Stimulated activated CD8-positive, alpha-beta memory T cell treated with anti-CD3 and anti-CD28 coated beads, Interleukin-4, amount 100 ng/mL, for 48 hours (primary cell): ENCODE data around the gene C16orf89.
A peak's percentile ranks its signal among the peaks of the same experiment; 100 is the strongest.
"Not testable (repeated sequence)": the region's sequence is repeated elsewhere in the genome, so short reads cannot be mapped to it uniquely, and the experiment has no call there.

Experiments
- DNase-seq: peaks from one replicate; pipeline ENCODE4 v3.0.0-alpha.2; 2020

Gene C16orf89

DNA sequence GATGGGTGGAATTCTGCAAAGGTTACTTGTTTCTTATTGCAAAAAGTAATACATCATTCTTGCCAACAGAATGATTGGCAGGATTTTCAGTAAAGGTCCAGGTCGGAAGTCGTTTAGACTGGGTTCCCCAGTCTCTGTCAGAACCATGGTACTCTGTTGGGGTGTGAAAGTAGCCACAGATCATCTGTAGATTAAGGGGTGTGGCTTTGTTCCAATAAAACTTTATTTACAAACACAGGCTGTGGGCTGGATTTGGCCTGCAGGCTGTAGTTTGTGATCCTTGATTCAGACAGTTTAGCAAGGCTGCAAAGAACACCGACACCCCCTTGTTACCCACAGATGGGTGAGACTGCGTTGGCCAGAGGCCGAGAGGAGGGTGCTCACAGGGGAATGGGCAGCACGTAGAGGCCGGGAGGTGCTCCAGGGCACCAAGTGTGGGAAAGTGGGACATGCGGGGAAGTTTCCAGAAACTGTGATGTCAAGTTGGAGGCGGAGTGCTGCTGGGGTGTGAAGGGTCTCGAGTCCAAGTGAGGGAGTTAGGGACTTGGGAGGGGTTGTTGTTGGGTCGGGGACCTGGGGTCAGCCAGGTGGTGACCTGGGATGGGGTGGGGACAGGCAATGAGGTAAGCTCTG is 18.5 kb upstream of the C16orf89 start:
- not testable (repeated sequence) for DNase-seq

DNA sequence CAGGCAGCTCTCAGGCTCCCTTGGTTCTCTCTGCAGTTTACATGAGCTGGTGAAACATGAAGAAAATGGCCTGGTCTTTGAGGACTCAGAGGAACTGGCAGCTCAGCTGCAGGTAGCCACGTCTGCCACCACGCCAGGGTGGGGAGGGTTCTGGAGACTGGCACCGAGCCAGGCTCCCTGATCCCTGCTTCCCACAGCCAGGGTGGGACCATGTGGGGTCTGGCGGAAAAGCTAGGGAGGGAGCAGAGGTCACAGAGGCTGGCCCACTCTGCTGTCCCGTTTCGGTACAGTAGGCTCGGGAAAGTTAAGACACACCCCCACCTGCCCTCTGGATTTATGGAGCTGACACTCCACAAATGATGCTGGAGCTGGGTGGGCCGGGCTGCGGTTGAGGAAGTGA is 17.9 kb upstream of the C16orf89 start:
- DNase-seq: not testable (repeated sequence)

DNA sequence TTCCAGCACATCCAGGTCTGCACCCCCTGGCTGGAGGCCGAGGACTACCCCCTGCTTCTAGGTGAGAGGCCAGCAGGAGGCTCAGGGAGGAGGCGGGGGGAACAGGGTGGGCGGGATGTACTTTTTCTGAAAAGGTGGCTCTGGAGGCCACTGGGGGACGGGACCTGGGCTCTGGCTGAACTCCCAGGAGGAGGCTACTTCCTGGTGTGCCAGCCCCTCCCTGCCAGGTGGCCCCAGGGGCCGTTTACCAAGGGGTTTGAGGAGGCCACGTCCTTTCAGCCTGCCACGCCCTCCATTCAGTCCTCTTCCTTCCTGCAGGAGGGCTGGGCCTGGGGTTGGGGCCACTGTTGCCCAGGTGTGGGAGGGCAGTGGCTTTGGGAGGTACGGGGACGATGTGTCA is 15.2 kb upstream of the C16orf89 start:
- DNase-seq: not testable (repeated sequence)

DNA sequence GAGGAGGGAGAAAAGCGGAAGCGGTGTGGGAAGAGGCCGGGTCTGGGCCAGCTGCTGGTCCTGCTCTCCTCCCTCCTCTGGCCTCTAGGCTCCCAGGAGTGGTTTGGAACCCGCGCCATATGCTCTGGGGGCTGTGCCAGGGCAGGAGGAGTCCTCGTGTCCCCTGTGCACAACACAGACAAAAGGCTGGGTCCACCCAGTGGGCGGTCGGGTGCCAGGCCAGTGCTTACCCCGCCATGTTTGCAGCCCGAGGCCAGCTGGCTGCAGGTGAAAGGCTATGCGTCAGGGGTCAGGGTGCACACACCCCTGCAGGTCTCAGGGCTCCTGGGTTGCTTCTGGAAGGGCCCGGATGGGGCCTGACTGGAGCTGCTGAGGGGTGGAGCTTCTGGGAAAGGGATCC is 14.7 kb upstream of the C16orf89 start:
- not testable (repeated sequence) for DNase-seq

DNA sequence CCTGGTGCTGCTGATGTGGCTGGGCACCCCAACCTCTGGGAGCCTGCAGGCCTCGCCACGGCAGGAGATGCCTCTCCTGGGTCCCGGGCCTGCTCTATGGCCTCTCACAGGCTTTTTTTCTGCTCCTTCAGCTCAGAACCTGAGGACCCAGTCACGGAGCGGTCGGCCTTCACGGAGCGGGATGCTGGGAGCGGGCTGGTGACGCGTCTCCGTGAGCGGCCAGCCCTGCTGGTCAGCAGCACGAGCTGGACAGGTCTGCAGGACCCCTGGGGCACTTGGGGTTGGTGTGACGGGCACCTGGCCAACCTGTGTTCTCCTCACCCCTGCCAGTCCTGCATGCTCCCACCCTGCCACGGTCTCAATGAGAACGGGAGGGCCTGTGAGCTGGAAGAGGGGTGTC is 12.9 kb upstream of the C16orf89 start:
- DNase-seq: no peak

DNA sequence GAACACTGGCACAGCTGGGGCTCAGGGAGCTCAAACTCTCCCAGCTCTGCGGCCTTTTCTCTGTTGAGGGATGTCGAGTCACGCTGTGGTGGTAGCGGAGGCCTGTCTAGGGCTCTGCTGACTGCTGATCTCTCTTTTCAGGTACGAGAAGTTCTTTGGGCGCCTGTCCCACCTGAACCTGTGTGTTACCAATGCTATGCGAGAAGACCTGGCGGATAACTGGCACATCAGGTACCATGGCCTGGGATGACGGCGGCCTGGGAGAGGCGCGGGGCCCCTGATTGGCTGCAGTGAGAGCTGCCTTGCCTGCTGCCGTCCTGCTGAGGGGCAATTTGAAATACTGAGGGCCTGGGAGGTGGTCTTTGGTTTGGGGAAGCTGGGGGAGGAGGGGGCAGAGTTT is 11.5 kb upstream of the C16orf89 start:
- no peak for DNase-seq

DNA sequence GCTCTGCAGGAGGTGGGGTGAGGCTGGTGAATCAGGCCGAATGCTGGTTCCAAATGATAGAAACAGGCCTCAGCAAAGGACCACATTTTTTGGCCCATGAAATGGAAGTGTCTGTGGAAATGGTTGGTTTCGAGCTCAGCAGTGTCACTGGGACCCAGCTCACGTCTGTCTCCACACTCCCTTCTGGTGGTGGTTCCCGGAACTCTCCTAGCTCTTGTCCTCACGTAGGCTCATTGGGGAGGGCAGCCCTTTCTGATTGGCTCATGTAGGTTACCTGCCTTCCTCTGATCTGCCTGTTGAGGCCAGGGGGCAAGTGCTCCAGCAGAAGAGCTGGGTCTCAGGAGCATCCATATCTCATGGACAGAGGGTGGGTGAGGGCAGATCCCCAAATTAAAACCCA is 9.9 kb upstream of the C16orf89 start:
- DNase-seq: no peak

DNA sequence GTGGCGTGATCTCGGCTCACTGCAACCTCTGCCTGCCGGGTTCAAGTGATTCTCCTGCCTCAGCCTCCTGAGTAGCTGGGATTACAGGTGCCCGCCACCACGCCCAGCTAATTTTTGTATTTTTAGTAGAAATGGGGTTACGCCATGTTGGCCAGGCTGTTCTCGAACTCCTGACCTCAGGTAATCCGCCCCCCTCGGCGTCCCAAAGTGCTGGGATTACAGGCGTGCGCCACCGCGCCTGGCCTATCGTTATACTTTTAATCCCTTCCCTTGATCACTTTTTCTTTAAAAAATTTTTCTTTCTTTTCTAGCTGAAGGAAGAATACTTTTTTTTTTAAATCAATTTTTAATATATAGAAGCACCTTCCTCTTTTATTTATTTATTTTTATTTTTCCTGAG is 8.0 kb upstream of the C16orf89 start:
- not testable (repeated sequence) for DNase-seq

DNA sequence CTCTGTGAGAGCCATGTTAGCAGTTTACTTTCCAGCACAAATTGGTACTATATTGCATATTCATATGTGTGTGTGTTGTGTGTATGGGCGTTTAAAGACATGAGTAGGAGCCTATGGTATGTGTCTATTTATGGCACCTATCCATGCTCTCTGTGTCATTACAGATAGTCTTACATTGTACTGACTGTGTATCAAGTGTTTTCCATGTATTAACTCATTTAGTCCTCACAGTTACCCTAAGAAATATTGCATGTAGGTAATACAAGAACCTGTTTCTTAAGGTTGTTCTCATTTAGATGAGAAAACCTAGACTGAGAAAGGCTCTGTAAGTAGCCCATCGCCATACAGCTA is 7.5 kb upstream of the C16orf89 start:
- DNase-seq: no peak

DNA sequence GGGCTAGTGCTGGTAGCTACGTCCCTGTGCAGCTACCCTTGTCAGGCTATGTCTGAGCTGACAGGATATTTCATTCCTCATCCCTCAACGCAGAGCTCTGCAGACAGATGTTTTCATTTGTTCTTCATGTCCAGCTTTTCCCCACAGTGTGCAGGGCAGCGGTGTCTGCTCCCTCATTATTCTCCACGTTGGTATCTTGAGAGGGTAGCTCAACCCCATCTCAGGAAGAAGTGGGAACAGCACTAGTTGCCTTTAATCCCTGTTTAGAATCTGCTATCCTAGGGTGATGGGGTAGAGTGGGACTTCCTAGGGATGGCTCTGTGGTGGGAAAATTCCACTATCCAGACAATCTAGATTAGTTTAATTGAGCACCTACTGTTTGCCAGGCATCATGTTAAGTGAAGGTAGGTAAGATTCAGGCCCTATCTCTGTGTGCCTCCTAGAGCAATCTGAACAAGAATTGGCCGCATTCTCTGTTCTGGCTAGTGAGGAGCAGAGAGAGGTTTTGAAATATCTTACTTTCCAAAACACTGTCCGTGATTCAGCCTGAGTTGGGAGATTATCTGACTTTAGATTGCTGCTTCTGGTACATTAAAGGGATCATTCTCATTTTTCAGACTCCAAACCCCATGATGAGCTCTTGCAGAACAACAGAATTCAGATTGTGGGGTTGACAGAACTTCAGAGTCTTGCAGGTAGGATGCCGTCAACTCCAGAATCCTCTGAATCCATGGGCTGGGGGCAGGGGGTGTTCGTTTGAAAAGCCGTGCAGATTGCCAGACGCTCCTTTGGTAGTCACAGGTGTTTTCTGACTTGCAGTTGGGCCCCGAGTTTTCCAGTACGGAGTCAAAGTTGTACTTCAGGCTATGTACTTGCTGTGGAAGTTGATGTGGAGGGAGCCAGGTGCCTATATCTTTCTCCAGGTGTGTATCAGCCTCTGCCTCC is 6.8 kb upstream of the C16orf89 start:
- DNase-seq: no peak

DNA sequence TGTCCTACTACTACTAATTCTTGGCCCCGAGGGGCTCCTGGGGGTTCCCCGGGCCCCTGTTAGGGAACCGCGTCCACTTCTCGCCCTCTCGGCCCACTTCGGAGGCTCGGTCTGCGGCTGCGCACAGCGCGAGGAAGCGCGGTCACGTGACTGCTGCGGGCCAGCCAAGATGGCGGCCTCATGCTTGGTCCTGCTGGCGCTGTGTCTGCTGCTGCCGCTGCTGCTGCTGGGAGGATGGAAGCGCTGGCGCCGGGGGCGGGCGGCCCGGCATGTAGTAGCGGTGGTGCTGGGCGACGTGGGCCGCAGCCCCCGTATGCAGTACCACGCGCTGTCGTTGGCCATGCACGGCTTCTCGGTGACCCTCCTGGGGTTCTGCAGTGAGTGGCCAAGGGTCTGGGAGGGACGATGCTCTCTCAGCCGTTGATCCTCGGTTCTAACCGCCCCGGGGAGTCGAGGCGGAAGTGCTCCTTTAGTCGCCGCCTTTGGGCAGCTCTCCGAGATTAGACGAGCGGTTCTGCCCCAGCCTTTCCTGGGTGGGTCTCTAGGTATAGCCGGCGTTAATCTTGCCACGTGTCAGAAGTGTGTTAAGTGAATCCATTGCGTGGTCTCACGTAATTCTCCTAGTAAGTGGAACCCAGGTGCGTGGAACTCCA is 6.1 kb upstream of the C16orf89 start, which contains the start of gene ALG1:
Gene ALG1 (plus strand): TSS at position 163 of the 653 bp plus-strand sequence. CDS start 7 bp downstream, at position 170.
- DNase-seq: peak; percentile 93

DNA sequence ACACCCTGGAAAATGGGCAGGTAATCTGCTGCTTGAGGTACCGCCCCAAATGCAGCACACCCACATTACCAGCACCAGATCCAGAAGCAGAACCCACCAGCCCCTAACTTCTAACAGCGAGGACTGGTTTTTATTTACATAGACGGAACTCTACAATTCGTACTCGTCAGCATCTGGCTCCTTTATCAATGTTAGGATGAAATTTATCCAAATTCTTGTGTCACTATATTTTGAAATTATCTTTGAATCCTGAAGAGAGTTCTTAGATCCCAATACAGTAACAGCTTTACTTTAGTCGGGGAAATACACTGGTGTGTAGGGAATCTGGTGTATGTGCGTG is 5.6 kb upstream of the C16orf89 start:
- no peak for DNase-seq

DNA sequence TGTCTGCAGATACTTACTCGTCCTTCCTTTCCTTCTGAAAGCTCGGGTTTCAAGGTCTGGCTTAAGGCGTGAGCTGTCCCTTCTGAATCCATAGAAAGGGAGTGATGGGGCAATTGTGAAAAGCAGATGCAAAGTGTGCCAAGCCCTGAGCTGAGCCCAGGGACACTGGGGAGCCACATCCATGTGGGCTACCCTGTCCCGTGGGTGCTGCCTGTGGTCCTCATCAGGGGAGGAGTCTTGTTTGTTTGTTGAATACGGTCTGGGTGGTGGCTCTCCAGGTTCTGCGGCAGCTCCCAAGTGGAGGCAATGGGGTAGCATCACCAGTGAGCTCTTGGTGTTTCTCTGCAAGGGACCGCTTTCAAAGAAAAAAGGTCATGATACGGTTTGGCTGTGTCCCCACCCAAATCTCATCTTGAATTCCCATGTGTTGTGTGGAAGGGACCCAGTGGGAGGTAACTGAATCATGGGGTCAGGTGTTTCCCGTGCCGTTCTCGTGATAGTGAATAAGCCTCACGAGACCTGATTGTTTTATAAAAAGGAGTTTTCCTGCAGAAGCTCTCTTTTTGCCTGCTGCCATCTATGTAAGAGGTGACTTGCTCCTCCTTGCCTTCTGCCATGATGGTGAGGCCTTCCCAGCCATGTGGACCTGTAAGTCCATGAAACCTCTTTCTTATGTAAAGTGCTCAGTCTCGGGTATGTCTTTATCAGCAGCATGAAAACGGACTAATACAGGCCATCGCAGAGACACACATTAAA is 4.9 kb upstream of the C16orf89 start:
- no peak for DNase-seq

DNA sequence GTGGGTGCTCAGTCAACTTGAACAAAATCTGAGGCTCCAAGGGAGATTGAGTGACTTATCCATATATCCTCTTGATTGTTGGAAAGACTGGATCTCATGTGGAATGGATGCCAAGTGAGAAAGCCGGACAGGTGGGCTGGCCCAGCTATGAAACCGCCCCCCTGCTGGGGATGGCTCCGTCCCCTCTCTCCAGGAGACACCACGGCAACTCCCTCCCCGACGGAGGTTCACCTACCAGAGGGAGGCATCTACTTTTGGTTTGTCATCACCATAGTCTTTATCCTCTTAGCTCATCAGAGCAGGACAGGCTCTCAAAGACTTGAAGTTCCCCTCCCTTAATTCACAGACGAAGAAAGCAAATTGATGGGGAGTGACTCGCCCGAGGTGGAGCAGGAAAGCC is 4.1 kb upstream of the C16orf89 start:
- DNase-seq: no peak

DNA sequence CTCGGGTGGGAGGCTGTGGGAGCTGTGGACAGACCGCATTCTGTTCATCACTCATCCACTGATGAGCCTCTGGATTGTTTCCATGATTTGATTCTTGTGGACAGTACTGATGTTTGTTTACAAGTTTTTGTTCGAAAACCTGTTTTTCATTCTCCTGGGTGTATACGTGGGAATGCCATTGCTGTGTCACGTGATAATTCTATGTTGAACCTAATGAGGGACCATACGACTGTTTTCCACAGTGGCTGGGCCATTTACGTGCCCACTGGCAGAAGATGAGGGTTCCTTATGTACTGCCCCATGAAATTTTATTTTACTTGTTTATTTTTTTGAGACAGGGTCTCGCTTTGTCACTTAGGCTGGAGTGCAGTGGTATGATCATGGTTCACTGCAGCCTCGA is 3.3 kb upstream of the C16orf89 start:
- no peak for DNase-seq

DNA sequence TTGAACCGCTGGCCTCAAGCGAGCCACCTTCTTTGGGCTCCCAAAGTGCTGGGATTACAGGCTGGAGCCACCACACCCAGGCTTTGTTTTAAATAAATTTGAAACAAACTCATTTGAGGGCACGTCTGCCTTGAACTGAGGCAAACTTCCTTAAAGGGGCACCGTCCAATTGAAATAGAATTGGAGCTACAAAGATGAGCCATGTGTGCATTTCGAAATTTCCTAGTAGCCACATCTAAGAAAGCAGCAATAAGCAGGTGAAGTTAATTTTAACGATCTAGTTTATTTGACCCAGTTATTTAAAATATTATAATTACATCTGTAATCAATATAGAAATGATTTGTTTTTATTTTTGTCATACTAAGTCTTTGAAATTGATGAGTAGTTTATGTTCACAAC is 755 bp upstream of the C16orf89 start:
- DNase-seq: no peak

DNA sequence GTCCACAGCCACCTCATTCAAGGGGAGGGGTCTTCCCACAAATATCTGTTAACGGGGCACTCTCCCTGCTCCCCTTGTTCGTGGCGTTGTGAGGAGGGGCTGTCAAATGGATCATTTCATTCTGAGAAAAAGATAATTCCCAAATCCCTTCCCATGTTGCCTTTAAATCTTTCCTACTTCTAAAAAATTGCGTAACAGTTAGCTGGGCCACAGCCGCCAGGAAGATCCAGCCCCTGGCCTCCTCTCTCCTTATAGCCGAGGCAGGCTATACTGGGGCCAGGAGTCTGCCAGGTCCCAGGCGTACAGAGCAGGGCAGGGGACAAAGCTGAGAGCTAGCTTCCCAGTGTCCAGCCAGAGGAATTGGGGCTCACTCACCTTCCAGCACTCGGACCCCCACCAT is 430 bp downstream of the C16orf89 start:
- no peak for DNase-seq

DNA sequence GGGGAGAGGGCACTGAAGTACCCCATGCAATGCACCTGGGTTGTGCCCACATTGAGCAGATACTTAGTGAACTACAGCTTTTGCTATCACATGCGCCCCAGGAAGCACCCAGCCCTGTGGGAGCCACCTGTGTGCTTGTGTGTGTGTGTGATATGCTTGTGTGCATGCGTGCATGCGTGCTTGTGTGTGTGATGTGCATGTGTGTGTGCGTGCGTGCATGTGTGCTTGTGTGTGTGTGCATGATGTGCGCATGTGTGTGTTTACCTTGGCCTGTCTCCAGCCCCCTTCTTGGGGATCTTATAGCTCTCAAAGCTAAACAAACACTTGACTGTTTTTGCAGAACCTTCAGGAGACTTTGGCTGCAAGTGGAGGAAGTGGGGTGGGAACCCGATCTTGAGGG is 841 bp downstream of the C16orf89 start:
- DNase-seq: no peak

DNA sequence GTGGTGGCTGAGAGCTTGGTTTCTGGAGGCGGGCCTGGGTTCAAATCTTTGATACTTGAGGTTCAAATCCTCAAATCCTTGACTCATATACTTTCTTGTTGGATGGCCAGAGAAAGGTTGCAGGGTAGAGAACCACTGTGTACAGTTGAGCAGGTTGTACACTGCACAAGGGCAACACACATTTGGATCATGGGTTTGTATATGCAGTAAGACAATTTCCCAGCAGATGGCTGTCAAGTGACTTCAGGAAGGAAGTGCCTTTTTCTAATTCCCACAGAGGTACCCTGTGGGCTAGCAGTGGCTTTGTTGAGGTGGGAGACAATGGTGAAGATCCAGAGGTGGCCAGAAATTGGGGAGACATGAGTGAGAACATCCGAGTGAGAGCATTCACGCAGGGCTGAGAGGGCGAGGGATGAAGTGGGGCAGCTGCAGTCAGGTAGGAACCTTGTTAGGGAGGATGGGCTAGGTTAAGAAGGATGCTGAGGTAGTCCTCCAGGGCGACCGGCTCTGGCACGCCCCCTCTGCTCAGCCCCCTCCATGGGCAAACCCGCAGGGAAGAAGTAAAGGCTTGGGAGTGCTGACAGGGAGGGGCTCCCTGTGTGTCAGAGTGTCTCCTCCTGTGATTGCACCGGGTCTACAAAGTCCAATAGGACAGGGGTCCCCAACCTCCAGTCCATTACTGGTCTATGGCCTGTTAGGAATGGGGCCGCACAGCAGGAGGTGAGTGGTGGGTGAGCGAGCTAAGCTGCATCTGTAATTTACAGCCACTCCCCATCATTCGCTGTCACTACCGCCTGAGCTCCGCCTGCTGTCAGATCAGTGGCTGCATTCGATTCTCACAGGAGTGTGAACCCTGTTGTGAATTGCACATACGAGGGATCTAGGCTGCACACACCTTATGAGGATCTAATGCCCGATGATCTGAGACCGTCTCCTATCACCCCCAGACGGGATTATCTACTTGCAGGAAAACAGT is 2.7 kb downstream of the C16orf89 start:
- DNase-seq: no peak

DNA sequence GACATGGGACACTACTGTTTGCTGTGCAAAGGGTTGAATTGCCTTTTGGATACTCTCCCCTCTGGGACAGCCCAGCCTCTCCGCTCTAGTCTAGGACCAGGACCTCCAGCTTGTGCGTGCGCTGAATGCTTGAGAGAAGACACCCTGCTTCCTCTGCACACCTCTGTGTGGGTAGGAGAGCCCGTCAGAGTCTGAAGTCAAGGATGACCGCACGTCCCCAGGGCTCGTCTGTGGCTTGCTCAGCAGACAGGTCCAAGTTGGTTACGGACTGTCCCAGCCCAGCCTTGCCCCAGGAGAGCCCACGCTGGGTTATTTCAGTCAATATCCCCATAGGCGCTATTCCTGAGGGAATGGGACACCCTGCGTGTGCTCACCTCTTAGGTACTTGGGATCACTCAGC is 3.7 kb downstream of the C16orf89 start:
- no peak for DNase-seq

DNA sequence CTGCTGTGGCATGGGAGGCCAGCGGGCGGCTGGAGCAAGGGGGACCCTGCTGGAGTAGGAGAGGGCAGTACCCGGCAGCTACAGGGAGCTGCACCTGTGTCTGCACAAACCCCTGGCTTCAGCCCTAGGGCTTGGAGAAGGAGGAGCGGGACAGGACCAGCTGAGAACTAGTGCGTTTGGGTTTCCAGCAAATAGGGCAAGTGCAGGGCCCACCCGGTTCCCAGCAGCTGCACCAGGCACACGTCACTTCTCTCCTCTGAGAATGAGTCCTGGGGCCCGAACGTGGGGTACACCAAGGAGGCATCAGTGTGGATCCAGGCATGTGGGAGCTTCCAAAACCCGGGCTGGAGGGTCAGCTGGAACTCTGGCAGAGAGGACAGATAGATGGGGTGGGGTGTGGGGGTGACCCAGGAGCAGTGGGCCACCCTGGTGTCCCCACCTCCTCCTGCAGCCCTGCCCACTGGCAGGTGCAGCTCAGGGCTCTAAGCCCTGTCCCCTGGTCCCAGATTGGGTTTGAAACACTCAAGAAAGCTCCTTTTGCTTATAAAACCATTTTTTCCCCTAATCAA is 5.6 kb downstream of the C16orf89 start:
- DNase-seq: no peak
